Panc1 (cell line): ENCODE measurements around the gene PPT1. TPM values are rescaled to one million over a fixed set of nuclear protein-coding genes. Genes with fewer than 3 reads are reported as not detected.

Source experiments
- ATAC-seq: fragments of 200-7000 bp; cut with Tn5 transposase; 2 replicates; pipeline ENCODE4 v1.9.1; 2020; ENCODE audit warnings: mild to moderate bottlenecking, moderate library complexity
- BruUV-seq: library from RNA; stranded (reverse); fragments of 400-500 nt; replicated peaks from 2 replicates; lab custom pipeline; 2021; lab: Mats Ljungman, UMichigan
- CTCF ChIA-PET: fragments of 300-600 bp; sonication (Branson Sonifier 250); formaldehyde crosslinking; loops from one replicate; lab custom pipeline; 2022; ENCODE audit warnings: antibody characterized with exemption; lab: Charles Lee
- POLR2A ChIA-PET: fragments of 300-600 bp; sonication (Branson Sonifier 250); formaldehyde crosslinking; loops from one replicate; lab custom pipeline; 2022; ENCODE audit warnings: antibody characterized with exemption; lab: Charles Lee
- DNase-seq: peaks from one replicate; pipeline ENCODE4 v3.0.0-alpha.2; 2010; ENCODE audit warnings: low read depth, low spot score
- H3K27ac ChIP-seq: 2 replicates; pipeline ENCODE4 v1.5.1; 2011; ENCODE audit warnings: mild to moderate bottlenecking, low read length, inconsistent platforms
- H3K27me3 ChIP-seq: fragments of 200-500 bp; sonication (Bioruptor generic); 2 replicates; pipeline ENCODE4 v1.6.0; 2014; ENCODE audit warnings: low read length, inconsistent platforms; ENCODE audit not compliant: control insufficient read depth, insufficient read depth
- H3K36me3 ChIP-seq: fragments of 200-500 bp; sonication (Bioruptor generic); 2 replicates; pipeline ENCODE4 v1.5.1; 2014; ENCODE audit warnings: inconsistent platforms, mild to moderate bottlenecking, low read length, moderate library complexity; ENCODE audit not compliant: control insufficient read depth, insufficient read depth
- H3K4me1 ChIP-seq: 2 replicates; pipeline ENCODE4 v1.5.1; 2011; ENCODE audit warnings: inconsistent platforms, mild to moderate bottlenecking, low read length, moderate library complexity; ENCODE audit not compliant: control insufficient read depth, insufficient read depth
- H3K4me3 ChIP-seq, 2 experiments: 2 replicates each; pipeline ENCODE4 v1.5.1; 2011 to 2012; ENCODE audit warnings: low read depth in 2 of 2, low read length in 2 of 2, mild to moderate bottlenecking in 2 of 2, inconsistent platforms in 1 of 2, moderate library complexity in 1 of 2
- H3K9me3 ChIP-seq: fragments of 200-500 bp; sonication (Bioruptor generic); 2 replicates; pipeline ENCODE4 v1.5.1; 2014; ENCODE audit warnings: low read depth, mild to moderate bottlenecking, inconsistent platforms, low read length, moderate library complexity; ENCODE audit not compliant: control insufficient read depth, insufficient read depth
- CTCF ChIP-seq: fragments of 450-650 bp; IDR thresholded peaks from 2 replicates; pipeline ENCODE4 v1.5.1; 2017; ENCODE audit warnings: mild to moderate bottlenecking
- POLR2AphosphoS5 ChIP-seq: IDR thresholded peaks from 2 replicates; pipeline ENCODE4 v1.6.1; 2012; ENCODE audit warnings: mild to moderate bottlenecking, low read depth, low read length, moderate library complexity
- REST ChIP-seq, 2 experiments: IDR thresholded peaks; 2 replicates each; pipeline ENCODE4 v1.6.1; 2011 to 2012; ENCODE audit warnings: low read depth in 2 of 2, control low read depth in 1 of 2, low read length in 1 of 2, mild to moderate bottlenecking in 1 of 2, moderate library complexity in 1 of 2; ENCODE audit not compliant: insufficient read depth in 1 of 2
- SIN3A ChIP-seq: IDR thresholded peaks from 2 replicates; pipeline ENCODE4 v1.6.1; 2012; ENCODE audit warnings: low read depth, mild to moderate bottlenecking, low read length, moderate library complexity, borderline replicate concordance; ENCODE audit not compliant: insufficient read depth
- TCF7L2 ChIP-seq: IDR thresholded peaks from 2 replicates; pipeline ENCODE4 v1.6.1; 2011; ENCODE audit warnings: mild to moderate bottlenecking, low read depth, low read length, inconsistent platforms
- in situ Hi-C: cut with HindIII; loops from 2 replicates; pipeline ENCODE4 v1.10.0; 2016; ENCODE audit warnings: low sequenced_read_pairs, low pct_unique_long_range_greater_than_20kb
- intact Hi-C: fragments of 100-400 bp; cut with micrococcal nuclease; formaldehyde crosslinking; loops from one replicate; pipeline ENCODE4 v1.10.0; 2022; ENCODE audit not compliant: unreplicated experiment
- total RNA-seq: library from RNA; stranded (reverse); gene quantifications from one replicate; pipeline ENCODE4 v1.2.1, GENCODE V29; 2021; ENCODE audit not compliant: unreplicated experiment

PPT1 gene
- total RNA-seq, 1 experiment from 2014 or later: 158 TPM

- Histone ChIP-seq H3K4me1 (no peaks in the 10 kb centered on the region), H3K27ac (no peak overlapping the region), H3K36me3 (peaks cover 22% of the 10 kb centered on the region), H3K9me3 (no peaks in the 10 kb centered on the region), H3K27me3 (no peaks in the 10 kb centered on the region), H3K4me3 (no peak overlapping the region)
- ChIA-PET CTCF (interaction anchor here (0.6 to 1.1 kb wide), 3 partner anchors 69 to 207 kb away, joined by 3 to 6 read pairs (median 4); no protein-coding TSS in a partner anchor), POLR2A (interaction anchor here (0.6 kb wide), 1 partner anchor 65 kb away, joined by 7 read pairs; no protein-coding TSS in a partner anchor)
- ATAC-seq: no peak
- TF ChIP-seq POLR2AphosphoS5 (no peak), SIN3A (no peak), CTCF (no peak), TCF7L2 (no peak), REST (IDR thresholded peaks at IDR 0.05; ENCODE audit: insufficient read depth in 1 of 2, low read depth in 2 of 2, low read length in 1 of 2) (no peak)
- in situ Hi-C loops: no loop called here
- no peak for DNase-seq
- no TSS peak for BruUV-seq
- intact Hi-C loops: loop anchor here (5.0 kb wide), 1 partner anchor 262 kb away; no protein-coding TSS in a partner anchor
Observed at GRCh38 chr1:40075266-40075665, 21.8 kb downstream of the PPT1 start.

- intact Hi-C loops (no loop called here), in situ Hi-C loops (no loop called here)
- Histone ChIP-seq H3K4me3 (no peak overlapping the region), H3K36me3 (peaks cover 34% of the 10 kb centered on the region), H3K4me1 (no peaks in the 10 kb centered on the region), H3K27me3 (no peaks in the 10 kb centered on the region), H3K27ac (no peak overlapping the region), H3K9me3 (no peaks in the 10 kb centered on the region)
- ATAC-seq: no peak
- CTCF ChIA-PET: no interaction called here
- BruUV-seq: TSS peak; percentile 96
- POLR2A ChIA-PET: no interaction called here
- no peak for DNase-seq
- TF ChIP-seq CTCF (no peak), SIN3A (no peak), REST (IDR thresholded peaks at IDR 0.05; ENCODE audit: insufficient read depth in 1 of 2, low read depth in 2 of 2, low read length in 1 of 2) (no peak), POLR2AphosphoS5 (no peak), TCF7L2 (no peak)
Observed at GRCh38 chr1:40073062-40073461, 24.0 kb downstream of the PPT1 start.
